ENCODE data around the gene KLC1.
"Not testable (repeated sequence)": the region's sequence is repeated elsewhere in the genome, so short reads cannot be mapped to it uniquely, and the experiment has no call there.

KLC1 gene

DNA sequence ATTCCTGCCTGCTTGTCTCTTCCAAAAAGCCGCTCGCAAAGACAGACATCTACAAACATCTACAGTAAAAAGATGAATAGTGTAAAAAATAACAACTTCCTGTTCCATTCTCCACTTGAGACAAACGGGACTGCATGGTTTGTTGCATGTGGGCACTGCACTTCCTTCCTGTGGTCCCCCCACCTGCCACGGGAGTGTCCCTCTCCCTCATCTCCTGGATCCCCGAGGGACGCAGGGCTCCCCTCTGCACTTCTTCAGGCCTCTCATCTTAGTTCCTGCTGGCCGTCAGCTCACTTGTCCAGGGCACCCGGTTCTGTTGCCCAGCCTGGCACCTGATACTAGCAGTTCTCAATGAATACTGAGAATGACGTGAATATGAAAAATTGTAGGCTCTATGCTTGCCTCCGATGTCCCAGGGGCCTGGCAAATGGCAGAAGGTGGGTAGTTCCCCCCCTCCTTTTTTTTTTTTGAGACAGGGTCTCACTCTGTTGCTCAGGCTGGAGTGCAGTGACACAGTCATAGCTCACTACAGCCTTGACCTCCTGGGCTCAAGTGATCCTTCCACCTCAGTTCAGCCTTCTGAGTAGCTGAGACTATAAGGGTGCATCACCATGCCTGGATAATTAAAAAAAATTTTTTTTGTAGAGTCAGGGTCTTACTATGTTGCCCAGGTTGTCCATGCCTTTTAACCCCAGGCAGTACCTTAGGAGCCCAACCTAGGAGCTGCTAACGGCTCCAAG lies 3.5 kb upstream of the KLC1 start:
- DNase-seq (ENCODE audit: low spot score), result no peak

DNA sequence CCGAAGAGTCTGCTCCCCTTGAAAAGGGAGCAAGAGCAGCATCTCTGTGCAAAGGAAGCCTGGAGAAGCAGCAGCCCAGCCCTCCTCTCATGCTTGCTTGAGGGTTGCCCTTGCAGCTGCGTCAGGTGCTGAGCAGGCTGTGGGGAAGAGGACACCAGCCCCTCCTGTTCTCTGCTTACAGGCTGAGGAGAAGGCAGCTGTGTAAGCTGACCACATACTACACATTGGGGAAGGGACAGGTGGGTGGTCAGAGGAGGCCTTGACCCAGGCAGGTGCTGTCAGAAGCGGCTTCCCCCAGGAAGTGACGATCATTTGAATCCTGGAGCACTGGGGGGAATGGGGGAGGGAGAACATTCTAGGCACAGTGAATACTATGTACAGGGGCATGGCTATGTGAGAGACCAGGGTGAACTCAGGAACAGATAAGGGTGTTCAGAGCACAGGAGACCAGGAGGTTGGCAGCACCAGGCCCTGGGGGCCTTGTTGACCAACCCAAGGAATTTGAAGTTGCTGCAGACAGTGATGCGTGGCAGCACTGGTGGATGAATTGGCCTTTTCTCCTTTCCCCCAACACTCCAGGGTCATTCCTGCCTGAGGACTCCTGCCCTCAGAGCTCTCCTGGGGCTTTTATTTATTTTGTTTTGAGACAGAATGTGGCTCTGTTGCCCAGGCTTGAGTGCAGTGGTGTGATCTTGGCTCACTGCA lies 2.7 kb upstream of the KLC1 start:
- no peak for DNase-seq (ENCODE audit: low spot score)

DNA sequence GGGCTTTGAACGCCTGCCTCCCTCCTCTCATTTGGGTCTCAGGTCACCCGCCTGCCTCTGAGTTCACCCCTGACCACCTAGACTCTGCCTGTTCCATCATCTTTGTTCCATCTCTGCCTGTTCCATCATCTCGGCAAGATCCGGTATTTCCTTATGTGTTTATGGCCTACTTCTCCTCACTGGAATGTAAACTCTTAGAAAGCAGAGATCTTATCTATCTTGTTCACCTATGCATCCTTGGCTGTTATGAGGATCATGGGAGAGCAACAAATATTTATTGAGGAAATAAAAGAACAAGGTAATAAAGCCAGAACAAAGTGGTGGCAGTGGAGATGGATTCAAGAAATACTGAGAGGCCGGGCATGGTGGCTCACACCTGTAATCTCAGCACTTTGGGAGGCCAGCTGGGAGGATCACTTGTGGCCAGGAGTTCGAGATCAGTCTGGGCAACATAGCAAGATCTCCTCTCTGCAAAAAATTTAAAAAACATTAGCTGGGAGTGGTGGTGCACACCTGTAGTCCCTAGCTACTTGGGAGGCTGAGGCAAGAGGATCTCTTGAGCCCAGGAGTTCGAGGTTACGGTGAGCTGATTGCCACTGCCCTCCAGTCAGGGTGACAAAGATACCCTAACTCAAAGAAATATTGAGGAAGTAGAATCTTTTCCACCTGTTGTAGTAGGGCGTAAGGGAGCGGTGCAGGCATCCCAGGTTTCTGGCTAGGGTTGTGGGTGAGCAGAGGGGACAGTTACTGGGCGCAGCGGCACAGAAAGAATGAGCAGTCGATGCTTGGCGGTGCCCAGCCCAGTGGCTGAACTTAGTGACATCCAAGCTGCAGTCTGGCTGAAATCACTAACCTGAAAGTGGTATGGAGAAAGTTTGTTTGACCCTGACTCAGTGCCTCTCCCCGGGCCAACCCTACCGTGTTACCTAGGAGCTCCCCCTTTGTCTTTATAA lies 1.7 kb upstream of the KLC1 start:
- no peak for DNase-seq (ENCODE audit: low spot score)

DNA sequence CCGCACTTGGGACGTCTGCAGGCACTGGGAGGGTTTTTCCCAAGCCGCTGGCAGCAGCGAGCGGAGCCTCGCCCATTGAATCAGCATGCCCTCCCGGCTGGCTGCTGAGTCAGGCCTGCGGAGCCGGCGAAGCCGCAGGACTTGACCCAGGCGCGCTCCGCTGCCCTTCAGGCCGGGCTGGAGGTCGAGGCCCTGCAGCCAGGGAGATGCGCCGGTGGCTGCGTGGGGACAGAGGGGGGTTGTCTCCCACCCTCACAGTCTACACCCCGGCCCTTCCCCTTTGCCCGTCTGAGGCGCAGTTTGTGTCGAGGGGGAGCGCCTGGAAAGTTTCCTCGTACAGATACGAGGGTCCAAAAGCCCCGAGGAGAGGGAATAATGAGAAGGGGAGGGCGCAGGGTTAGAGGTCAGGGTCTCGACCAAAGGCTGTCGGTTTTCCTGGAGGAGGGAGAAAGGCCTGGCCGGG lies 759 bp upstream of the KLC1 start:
- peak; percentile 91 for DNase-seq (ENCODE audit: low spot score)

DNA sequence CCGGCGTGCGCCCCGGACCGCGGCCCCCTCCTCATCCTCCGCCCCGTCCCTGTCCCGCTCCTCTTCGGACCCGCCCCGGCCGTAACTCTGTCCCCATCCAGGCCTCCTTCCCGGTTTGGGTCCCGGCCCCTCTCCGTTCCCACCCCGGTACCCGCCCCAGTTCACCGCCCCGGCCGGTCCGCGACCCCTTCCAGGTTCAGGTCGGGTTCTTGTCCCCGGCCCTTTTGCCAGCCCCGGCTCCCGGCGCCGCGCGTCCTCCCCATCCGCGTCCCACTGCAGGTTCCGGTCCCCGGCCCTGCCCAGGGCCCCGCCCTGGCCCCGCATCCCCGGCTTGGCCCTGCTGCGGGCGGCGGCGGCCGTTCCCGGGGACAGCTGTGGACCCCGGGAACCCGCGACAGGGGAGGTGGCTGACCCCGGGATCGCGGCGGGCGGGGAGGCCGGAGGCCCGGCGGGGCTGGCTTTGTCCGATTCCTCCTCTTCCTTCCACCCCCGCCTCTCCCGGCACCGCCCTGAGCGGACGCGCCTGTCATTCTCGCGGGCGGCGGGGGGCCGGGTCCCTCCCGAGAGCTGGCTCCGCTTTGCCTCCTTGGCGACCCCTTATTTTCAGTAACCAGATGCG lies 601 bp downstream of the KLC1 start:
- peak; percentile 31 for DNase-seq (ENCODE audit: low spot score)

DNA sequence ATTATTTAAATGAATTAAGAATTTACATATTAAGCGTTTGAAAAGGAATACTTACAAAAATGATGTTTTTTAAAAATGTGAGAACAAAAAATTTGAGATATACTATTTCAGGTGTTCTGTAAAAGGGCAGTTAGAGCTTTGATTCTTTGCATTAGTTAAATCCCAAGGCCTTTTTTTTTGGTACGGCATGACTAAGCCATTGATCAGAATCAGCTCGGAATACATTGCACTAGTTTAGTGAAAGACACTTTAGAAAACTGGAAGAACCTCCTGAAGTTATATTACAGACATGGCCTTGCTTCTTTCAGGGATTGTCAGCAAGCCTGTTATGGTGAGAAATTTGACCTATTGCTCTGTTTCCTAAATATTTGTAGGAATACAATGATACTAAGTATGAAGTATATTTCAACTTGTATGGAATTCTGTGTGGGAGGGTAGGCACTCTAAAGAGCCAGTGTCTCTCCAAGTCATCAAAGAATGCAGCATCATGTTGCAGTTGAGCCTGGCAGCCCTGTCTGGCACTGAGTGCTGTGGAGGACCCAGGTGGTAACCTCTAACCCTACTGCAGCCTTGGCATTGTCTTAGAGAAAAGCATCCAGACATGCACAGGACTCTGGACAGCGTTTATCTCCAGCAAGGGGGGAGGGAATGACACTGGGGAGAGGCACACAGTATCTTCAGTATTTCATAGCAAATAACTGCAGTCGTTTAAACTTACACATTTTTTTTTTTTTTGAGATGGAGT lies 1.5 kb downstream of the KLC1 start:
- no peak for DNase-seq (ENCODE audit: low spot score)

DNA sequence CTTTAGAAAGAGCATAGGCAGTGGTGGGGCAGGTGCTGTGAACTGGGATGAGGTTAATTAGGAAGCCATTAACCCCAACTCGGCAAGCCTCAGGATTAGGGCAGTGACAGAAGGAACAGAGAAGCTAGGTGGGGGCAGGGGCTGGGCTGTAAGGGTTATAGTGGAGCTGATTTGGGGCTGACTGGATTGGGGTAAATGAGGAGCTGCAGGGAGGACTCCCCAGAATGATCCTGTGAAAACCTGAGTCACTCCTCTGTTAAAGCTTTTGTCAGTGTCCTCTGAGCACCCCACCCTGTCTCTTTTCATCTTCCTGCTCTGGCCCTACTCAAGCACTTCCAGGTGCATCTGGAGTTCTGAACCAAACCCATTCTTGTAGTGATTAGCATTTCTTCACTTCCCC lies 4.4 kb downstream of the KLC1 start:
- DNase-seq (ENCODE audit: low spot score), result no peak

DNA sequence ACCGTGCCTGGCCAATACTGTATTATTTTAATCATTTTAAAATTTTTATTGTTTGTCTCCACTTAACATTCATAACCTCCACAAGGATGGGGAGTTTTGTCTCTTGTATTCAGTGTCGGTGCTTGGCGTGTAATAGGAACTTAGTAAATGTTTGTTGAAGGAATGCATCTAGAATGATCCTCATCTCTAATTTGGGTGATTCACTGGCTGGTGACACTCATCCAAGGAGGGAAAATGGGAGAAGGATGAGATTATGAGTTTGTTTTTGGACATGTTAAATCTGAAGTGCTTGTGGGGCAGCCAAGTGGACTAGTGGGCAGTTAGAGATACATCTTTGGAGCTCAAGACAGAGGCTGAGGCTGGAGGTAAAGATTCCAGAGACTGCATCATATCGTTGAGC lies 5.1 kb downstream of the KLC1 start:
- no peak for DNase-seq (ENCODE audit: low spot score)

DNA sequence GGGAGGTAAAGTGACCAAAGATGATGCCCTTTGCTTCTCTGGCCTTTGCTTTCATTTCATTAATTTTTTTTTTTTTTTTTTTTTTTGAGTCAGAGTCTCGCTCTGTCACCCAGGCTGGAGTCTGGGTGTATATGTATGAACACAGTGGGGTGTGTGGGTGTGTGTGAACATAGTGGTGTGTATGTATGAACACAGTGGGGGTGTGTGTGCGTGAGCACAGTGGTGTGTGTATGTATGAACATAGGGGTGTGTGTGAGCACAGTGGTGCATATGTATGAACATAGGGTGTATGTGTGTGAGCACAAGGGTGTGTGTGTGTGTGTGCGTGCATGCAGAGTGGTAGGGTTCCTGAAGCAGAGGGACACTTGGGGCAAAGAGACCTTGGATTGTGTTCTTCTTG lies 9.6 kb downstream of the KLC1 start:
- no peak for DNase-seq (ENCODE audit: low spot score)

DNA sequence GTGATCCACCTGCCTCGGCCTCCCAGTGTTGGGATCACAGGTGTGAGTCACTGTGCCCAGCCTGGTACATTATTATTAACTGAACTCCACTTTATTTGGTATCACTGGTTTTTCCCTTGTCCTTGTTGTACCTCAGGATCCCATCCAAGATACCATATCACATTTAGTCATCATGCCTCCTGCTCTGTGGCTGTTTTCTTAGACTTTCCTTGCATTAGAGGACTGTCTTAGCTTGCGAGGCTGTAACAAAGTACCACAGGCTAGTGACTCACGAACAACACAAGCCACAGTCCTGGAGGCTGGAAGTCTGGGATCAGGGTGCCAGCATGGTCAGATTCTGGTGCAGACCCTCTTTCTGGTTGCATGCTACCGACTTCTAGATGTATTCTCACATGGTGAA lies 12.2 kb downstream of the KLC1 start:
- peak; percentile 87 for DNase-seq (ENCODE audit: low spot score)

DNA sequence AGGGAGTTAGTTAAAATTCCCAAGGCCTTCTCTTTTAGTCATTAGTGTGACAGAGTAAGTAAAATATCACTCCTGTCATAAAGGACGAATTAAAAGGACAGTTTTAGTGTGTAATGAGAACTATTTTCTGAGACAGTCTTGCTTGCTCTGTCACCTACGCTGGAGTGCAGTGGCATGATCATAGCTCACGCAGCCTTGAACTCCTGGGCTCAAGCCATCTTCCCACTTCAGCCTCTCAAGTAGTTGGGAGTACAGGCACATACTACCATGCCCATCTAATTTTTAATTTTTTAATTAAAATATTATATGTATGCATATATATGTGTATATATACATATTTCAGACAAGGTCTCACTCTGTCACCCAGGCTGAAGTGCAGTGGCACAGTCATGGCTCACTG lies 17.2 kb downstream of the KLC1 start:
- DNase-seq (ENCODE audit: low spot score), result no peak

DNA sequence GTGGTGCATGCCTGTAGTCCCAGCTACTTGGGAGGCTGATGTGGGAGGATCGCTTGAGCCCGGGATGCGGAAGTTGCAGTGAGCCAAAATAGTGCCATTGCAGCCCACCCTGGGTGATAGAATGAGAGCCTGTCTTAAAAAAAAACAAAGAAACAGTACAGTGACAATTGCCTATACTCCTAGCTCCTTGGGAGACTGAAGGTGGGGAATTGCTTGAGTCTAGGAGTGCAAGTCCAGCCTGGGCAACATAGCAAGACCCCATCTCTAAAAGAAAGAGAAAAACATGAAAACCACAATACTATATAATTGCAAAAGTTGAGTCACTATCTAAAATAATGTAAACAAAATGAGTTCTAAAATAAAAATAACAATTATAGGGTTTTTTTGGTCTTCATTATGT lies 20.0 kb downstream of the KLC1 start:
- no peak for DNase-seq (ENCODE audit: low spot score)

DNA sequence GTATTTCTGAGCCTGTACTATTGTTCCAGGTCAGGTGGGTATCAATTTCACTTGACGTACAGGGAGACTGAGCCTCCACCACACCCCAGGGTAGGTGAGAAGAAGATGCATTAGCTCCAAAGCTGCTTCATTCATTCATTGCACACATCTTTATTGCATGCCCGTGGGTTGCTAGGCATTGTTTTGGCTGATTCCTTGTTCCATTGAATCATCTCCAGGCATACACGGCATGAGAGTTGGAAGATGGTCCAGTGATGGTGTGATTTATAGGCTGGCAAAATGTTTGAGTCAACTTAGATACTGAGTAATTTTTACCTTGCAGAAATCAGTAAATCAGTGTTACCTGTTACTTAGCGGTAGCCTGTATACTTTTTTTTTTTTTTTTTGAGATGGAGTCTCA lies 21.2 kb downstream of the KLC1 start:
- no peak for DNase-seq (ENCODE audit: low spot score)

DNA sequence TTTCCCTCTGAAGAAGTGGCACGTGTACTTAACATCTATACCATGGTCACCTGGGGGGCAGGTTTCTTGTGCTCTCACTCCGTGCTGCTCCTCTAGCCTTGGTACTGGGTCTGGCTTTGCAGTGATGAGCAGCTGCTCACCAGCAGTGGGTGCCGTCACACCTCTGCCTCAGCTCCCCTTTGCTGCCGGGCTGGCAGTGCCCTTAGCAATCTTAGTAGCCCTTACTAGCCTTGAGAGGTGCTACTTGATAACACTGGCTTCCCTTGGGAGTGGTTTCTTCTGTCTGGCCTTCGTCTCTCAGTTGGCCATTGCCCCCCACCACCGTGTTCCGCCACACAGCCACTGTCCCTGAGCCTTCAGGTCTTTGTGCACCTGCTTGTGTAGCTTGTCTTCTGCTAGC lies 22.6 kb downstream of the KLC1 start:
- no peak for DNase-seq (ENCODE audit: low spot score)

DNA sequence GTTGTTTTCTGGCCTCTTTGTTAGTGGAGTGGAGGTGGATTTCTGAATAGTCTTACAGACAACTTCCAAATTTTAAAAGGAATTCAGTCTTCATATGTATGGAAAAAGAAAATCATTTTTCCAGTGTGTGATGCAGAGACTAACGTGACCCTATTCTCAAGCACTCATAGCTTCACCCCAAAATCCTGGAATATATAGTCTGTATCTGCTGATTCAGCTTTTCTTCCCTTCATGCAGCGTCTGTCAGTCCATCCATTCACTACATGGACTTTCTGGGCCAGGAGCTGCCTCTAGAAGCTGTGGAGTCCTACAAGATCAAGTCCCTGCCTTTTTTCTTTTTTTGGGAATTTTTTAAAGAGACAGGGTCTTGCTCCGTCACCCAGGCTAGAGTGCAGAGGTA lies 23.8 kb downstream of the KLC1 start:
- DNase-seq (ENCODE audit: low spot score), result no peak

DNA sequence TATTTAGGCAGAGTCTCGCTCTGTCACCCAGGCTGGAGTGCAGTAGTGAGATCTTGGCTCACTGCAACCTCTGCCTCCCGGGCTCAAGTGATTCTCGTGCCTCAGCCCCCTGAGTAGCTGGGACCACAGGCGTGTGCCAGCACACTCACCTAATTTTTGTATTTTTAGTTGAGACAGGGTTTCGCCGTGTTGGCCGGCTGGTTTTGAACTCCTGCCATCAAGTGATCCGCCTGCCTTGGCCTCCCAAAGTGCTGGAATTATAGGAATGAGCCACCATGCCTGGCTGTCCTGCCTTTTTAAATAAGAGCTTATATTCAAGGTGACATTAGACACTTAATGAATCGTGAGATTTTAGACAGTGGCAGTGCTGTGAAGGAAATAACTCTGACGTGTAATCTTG lies 24.3 kb downstream of the KLC1 start:
- not testable (repeated sequence) for DNase-seq (ENCODE audit: low spot score)

DNA sequence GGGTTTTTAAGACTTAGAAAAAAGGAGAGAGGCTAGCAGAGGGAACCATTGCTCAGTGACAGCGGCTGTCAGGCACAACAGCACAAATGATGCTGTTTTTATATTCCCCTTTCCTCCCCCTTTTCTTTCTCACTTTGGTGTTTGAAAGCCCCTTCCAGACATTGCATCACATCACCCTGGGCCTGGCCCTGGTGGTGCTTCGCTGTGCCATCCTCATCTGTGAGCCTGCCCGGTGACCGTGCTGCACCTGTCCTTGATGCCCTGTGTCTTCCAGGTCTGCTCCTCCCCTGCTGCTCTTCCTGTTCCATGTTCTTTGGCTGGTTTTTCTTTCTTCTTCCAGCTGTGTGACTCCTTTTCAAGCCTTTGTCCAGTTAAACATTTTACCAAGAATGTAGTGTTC lies 24.8 kb downstream of the KLC1 start:
- DNase-seq (ENCODE audit: low spot score), result no peak

DNA sequence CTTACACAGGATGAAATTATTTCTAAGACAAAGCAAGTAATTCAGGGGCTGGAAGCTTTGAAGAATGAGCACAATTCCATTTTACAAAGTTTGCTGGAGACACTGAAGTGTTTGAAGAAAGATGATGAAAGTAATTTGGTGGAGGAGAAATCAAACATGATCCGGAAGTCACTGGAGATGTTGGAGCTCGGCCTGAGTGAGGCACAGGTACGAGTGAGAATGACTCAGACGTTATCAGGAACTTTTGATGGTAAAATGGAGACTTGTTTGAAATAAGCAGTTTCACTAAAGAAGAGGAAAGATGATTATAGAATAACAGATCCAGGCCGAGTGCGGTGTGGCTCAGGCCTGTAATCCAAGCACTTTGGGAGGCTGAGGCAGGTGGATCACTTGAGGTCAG lies 25.6 kb downstream of the KLC1 start:
- DNase-seq (ENCODE audit: low spot score), result no peak

DNA sequence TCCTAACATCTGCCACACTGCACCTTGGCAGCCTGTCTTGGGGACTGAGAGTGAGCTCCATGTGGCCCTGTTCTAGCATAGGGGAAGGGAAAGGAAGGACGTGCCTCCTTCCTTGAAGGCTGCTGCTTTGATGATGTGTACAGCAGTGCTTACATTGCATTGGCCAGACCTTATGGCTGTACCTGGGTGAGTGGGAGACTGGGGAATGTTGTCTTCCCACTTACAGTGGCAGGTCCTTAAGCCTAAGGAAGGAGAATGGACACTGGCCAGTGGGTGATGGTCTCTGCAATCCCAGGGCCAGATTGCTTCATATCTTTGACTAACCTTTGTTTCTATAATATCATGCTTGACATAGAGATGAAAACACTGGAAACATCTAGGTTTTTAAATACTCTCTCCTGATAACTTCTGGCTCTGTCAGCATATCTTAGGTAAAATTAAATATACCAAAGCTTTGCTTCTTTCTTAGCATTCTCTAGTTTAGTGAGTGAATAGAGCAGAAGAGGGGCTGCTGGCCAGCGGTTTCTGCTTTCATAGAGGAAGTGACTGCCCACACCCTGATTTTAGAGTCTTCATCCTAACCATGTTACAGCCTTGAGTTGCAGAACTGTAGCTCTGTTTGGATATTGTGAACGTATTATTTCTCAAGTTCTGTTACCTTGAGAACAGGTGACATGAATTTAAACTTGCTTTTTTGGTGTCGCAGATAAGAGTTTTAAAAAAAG lies 27.2 kb downstream of the KLC1 start:
- no peak for DNase-seq (ENCODE audit: low spot score)

DNA sequence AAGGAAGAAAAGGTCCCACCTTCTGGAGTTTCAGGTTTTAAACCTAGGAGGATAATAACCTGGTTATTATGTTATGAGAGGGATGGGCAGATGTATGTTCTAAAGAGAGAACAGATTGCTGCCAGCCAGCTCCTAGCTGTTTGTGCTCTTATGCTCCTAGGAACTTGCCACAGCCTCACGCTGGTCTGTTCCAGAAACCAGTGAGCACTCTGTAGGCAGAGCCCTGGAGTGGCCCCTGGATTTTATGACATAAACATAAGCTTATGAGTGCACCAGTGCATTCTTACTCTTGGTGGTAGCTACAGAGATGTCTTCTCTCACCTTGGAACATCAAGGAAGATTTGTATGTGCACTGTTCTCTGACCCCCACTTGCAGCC lies 27.7 kb downstream of the KLC1 start:
- no peak for DNase-seq (ENCODE audit: low spot score)

DNA sequence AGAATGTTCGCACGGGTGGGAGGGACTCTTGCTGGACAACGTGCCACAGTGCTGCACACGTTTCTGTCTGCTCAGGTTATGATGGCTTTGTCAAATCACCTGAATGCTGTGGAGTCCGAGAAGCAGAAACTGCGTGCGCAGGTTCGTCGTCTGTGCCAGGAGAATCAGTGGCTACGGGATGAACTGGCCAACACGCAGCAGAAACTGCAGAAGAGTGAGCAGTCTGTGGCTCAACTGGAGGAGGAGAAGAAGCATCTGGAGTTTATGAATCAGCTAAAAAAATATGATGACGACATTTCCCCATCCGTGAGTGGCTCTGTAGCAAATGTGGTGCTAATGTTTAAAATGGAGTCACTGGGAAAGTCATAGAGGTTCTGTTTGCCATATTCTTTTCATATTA lies 28.5 kb downstream of the KLC1 start:
- no peak for DNase-seq (ENCODE audit: low spot score)

Data from kidney tubule cell (primary cell).